GM19452 (cell line): Measurements from ENCODE around the gene TUNAR.

Source experiments
- ATAC-seq: cut with Tn5 transposase; IDR thresholded peaks from one replicate; pipeline ENCODE4 v1.9.1; 2021; ENCODE audit not compliant: unreplicated experiment

The TUNAR gene

GRCh38 chr14:95876761-95877538 is at the start of gene TUNAR:
TSS of gene TUNAR (plus strand) at chr14:95876832.
- ATAC-seq = no peak

GRCh38 chr14:95828649-95829265 is 47.9 kb upstream of the TUNAR start:
- no peak for ATAC-seq

DNA sequence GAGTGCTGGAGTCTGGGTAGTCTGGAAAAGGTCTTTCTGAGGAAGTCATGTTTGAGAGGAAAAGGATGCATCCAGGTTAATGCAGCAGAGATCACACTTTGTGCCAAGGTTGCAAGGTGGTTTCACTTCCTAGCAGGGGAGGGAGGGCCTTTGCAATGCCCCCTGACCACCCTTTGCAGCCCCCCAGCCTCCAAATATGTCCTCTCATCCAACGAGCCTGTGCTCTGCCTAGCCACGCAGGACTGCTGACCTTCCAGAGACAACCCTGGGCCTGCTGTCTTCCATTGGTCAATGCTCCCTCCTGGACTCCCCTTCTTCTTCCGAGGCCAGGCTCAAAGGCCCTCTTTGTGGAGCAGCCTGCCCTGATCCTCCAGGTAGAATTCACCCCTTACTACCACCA is 47.3 kb upstream of the TUNAR start:
- ATAC-seq = no peak

DNA sequence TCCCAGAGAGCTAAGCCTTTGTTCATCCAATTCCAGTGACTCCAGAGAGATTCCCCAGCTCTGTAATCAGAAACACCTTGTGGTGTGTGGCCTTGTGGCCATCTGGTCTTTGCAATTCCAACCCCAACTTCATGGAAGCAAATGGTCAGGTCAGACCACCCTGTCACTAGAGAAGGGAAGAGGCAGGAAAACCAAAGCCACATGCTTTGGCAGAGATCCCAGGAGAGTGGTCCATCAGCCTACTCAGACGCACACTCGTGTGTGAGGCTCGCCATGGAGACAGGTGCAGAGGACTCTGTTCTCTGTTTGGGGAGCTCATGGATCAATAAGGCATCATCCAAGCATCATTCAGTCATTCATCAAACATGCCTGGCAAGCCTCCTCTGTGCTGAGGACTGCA is 46.2 kb upstream of the TUNAR start:
- no peak for ATAC-seq

DNA sequence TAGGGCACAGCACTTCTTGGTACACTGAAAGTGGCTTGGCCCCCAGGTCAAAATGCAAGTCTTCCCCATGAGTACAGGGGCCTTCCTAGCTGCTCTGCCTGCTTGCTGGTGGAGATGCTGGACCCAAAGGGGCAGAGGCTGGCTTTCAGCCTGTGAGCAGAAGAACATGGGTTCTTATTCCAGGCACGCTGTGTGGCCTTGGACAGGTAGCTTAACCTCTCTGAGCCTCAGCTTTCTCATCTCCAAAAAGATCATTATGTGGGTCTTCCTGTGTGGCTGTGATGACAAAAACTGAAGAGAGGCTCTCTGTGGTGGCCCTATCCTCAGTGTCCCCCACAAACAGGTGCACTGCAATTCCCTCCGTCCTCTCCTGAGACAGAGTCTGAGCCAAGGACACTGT is 45.6 kb upstream of the TUNAR start:
- no peak for ATAC-seq

GRCh38 chr14:95831468-95831867 is 45.2 kb upstream of the TUNAR start:
- ATAC-seq = no peak

DNA sequence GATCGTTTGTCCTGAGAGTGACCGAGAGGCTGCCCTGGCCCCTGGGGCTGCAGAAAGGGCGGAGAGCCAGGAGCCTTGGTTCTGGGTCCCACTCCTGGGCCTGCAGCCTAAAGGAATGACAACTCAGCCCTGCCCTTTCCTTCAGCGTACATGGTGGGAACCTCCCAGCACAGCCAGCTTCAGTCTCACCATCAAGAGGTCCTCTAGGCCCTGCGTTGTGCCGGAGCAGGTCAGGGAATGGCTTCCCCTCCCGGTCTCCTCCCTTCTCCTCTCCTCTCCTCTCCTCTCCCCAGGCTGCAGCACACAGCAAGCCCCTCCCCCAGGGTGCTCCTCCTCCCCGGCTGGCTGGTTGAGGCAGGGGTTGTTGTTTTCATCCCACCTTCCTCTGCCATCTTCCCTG is 44.6 kb upstream of the TUNAR start:
- ATAC-seq = no peak

DNA sequence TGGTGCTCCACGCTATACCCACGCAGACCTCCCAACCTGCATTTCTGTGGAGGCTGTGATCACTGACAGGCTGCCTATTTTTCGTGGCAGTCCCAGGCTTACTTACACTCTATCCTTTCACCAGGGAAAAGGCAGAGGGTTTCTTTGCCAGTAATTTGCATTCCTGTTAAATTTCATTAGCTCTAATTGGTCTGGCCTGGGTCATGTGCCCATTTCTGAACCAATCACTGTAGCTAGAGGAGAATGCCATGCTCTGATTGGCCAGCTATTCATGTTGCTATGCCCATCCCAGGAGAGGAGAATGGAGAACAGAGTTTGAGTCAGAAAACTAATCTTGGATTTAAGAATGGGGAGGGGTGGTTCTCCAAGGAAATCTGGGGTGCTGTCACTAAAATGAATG is 43.2 kb upstream of the TUNAR start:
- no peak for ATAC-seq

DNA sequence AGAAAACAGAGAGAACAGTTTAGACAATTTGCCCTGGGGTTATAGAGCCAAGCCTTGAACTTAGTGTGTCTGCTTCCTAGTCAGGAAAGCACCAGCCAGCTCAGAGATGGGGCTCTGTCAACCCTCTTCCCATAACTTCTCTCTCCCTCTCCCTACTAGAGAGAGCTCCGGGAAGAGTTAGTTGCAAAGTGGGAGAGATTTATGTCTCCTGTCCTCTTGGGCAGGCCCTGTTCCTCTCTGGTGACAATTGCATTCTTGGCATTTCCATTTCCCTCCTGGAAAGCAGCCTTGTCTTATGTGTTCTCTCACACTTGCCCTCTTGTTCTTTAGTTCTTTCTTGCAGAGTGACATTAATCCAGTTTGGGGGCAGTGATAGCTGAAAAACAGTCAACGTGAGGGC is 42.1 kb upstream of the TUNAR start:
- no peak for ATAC-seq

- no peak for ATAC-seq
Measured at GRCh38 chr14:95835121-95835730, 41.4 kb upstream of the TUNAR start.

DNA sequence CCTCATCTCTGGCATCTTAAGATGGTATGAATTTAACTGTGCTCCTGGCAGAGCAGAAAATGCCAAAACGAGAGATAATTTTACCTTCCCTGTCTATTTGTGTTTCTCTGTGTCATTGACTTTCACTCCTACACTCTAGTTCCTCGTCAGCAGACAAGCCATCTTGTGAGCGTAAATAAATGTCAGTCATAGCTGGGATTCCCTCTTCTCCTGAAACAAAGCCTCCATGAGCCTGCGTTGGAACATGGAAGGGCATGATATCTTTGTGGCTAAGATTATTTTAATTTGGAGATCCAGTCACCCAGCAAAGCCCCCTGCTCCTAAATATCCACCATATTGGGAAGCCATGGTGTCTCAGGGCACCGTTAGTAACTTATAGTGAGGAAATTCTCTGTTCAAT is 37.8 kb upstream of the TUNAR start:
- no peak for ATAC-seq

DNA sequence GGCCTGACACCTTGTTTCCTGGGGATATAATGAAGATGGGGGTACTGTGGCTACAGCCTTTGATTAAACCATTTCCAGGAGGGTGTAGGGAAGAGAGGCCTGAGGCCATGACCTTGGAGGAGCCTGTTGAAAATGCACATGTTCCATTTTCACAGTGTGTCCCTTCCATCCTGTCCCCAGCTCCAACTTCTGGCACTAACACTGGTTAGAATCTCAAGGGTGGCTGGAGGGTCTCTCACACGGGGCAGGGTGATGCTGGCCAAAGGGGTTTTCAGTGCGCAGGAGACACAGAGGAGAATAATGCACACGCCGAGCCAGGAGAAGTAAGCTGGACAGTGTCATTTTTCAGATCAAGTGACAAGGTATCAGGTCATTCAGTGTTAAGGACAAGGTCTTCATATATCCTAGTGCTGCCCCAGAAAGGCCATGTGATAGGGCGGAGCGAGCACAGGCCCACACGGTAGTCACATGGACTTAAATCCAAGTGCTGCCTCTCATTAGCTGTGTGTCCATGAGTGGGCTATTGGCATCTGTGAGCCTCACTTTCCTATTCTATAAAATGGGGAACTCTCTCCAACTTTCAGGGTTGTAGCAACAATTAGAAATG is 36.4 kb upstream of the TUNAR start:
- ATAC-seq = no peak

GRCh38 chr14:95841668-95842067 is 35.0 kb upstream of the TUNAR start:
- no peak for ATAC-seq

- ATAC-seq = no peak
Measured at GRCh38 chr14:95849761-95850160, 26.9 kb upstream of the TUNAR start.

DNA sequence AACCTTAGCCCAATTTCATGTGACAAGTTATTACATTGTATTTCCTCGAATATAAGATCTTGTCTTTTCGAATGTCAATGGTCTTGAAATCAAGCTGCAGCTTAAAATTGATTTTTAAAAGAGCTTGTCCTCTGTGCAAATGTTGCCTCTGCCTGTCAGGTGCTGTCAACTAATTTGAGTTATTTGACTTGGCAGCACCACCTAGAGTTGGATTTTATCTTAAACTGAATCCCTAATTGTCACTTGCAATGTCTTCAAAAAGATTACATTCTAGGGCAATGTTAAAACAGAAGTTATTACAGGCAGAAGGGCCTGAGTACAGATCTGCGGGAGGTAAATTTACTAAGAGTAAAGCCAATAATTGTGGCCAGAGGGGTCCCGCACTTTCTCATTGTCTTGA is 26.2 kb upstream of the TUNAR start:
- no peak for ATAC-seq

GRCh38 chr14:95855606-95856005 is 21.0 kb upstream of the TUNAR start:
- no peak for ATAC-seq

GRCh38 chr14:95857275-95857674 is 19.4 kb upstream of the TUNAR start:
- ATAC-seq = no peak

- no peak for ATAC-seq
Measured at GRCh38 chr14:95858893-95859292, 17.7 kb upstream of the TUNAR start.

DNA sequence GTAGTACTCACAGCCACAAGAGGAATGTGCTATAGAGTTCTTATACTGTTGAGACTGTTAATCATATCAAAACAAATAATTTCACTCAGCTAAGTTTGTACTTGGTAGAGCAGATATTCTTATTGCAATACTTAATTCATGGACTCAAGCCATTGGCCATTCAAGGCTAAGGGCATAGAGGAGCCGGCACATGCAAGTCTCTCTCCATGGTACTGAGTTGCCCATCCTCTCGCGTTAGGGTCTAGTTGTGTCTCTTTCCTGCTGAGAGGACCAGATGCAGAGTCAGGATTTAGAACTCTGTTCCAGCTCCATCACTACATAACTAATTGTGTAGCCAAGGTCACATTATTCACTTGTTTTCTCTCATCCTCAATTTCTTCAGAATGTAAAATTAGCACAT is 14.4 kb upstream of the TUNAR start:
- ATAC-seq = no peak

GRCh38 chr14:95863295-95863694 is 13.3 kb upstream of the TUNAR start:
- no peak for ATAC-seq

DNA sequence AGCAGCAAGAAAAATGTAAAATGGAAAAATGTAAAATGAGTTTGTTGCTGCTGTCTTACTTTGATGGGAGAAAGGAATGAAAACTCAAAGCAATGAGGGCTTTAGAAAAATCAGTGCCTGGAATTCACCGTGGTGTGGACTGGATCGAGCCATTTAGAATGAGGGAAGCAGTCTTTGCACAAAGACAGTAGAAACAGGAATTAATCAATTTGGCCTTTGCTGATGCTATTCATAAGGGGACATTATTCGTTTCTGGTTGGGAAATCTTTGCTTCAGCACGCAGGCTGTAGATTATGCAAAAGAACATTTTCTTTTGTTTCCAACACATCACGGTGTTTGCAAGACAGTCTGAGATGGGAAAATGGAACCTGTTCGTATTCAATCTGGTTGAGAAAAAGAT is 6.9 kb upstream of the TUNAR start:
- no peak for ATAC-seq

GRCh38 chr14:95870772-95871171 is 5.9 kb upstream of the TUNAR start:
- no peak for ATAC-seq
